ENCODE data around the gene C1QTNF6.
"Not testable (repeated sequence)": the region's sequence is repeated elsewhere in the genome, so short reads cannot be mapped to it uniquely, and the experiment has no call there.

The C1QTNF6 gene

DNA sequence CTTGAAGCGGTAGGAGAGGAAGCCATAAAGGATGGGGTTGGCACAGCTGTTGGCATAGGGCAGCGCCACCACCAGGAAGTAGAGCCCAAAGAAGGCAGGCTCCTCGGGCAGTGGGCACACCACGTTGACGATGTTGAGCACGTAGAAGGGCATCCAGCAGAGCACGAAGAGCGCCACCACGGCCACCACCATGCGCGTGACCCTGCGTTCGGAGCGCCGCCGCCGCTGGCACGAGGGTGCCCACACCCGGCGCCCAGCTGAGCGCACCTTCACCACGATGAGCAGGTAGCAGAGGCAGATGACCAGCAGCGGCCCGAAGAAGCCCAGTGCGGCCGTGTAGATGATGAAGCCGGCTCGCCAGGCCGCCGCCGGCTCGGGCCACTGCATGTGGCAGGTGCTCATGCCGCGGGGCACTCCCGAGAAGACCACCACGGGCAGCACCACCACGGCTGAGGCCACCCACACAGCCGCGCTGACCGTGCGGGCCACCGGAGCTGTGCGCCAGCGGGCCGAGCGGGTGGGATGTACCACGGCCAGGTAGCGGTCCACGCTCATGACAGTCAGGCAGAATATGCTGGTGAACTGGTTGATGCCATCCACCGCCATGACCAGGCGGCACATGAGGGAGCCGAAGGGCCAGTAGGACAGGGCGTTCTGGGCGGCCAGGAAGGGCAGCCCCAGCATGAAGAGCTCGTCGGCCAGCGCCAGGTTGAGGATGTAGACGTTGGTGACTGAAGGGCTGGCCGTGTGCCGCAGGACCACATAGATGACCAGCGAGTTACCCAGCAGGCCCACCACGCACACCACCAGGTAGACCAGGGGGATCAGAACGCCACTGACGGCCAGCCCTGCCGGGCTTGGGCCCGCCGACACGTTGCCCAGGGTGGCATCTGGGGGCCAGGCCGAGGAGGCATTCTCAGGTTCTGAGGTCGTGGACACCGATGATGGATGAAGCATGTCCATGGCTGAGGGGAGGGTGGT is 19.1 kb upstream of the C1QTNF6 start:
- DNase-seq = no peak

DNA sequence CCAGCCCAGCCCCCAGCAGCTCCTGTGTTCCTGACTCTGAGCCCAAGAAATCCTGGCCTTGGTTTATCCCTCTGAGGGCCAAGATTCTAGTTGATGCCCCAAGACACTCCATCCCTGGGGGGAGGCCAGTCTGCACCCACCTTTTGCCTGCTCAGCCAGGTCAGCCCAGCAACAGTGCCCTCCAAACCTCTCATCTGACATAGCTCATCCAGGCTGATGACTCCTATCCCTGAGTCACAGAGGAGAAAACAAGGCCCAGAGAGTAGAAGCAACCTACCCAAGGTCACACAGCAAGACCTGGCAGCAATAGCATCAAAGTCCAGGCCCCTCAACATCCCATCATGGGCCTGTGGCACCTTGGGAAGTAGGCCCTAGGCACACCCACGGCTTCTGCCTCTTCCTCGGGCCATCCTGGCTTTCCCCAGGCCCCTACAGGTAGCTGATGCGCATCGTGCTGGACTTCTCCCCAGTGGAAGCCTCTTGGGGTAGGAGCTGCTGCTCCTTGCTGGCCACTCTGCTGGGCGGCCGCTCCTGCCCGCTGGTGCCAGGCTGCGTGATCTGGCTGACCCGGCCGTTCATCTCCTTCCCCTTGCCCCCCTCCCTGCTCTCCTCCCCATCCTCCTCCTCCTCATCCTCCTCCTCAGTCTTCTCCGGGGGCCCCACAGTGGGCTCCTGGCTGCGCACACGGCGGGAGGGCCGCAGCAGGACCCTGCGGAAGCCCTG is 18.2 kb upstream of the C1QTNF6 start:
- DNase-seq = no peak

DNA sequence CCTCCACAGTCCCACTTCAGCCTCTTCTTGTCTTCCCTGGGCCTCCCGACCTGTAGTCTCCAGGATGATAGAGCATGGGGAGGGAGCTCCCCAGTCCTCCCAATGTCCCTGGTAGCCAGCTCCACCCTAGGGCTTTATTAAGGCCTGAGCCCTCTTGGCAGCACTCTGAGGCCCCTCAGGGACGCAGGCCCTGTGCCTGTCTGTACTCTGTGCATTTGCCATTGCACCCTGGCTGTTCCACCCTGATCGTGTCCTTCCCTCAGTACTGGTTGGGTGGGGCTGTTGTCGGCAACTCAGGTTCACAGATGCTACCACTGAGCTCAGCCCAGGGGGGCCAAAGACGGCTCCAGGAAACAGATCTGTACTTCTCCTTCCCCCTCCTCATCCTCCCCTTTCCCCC is 17.0 kb upstream of the C1QTNF6 start:
- no peak for DNase-seq

DNA sequence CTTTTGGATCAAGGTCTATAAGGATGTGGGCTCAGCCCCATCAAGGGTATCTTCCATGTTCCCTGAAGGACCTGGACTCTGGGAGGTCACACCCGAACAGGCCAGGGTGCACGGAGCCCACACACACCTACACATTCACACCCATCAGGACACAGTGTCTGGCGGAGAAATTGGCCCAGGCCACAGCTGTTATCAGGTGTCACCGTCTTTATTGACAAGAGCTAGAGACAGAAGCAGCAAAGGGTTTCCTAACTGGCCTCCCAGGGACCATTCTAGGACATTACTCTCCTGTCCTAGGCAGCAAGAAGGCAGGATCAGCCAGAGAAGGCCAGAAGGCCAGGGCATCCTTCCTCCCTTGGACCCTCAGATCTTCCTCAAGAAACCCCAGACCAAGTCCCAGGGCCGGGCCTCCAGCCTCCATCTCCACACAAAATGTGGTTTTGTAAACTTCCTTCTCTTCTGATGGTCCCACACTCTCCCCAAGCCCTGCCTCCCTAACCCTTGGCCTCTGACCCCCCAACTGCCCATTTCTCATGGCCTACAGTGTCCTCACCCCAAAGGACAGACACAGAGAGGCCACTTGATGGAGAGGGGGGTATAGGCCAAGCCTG is 16.1 kb upstream of the C1QTNF6 start:
- DNase-seq = no peak

DNA sequence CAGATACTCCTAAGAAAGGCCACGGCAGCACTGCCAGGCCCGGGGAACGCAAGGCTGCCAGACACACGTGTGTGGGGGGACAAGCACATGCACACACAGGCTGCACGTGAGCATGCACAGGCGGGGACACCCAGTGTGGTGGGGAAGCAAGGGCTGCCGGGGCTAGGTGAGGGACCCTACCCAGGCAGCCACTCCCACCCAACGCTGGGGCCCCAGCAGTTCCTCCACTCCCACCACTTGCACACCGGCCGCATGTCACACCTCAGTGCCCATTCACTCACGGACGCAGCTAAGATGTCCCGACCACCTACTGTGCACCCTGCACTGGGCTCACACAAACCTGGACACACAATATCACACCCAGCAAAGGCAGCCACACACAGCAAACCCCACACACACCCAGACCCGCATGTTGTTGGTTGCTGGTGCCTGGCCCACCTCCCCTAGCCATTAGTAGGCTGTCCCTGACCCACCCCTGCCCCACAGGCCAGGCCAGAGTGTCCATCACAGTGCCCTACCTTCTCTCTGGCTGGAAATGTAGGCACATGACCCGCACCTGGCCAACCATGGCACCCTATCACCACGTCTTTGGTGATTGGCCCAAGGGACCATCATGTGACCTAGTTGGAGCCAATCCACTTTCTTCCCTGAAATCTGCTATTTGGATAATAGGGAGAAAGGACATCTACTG is 15.5 kb upstream of the C1QTNF6 start:
- DNase-seq = no peak

DNA sequence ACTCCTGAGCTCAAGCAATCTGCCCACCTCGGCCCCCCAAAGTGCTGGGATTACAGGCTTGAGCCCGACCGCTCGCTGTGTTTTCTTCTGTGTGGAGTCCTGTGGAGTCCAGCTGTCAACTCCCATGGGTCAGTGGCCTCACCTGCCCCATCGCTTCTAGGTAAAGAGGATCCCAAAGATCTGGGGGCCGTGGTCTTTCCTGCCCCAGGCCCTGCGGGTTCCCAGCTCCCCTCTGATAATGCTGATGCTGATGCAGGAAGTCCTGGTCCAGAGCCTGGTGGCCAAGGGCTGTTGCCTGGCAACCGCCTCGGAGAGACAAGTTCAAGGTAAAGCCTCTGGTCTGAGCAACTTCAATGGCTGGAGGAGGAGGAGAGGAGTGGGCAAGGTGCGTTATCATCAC is 14.7 kb upstream of the C1QTNF6 start:
- DNase-seq = no peak

DNA sequence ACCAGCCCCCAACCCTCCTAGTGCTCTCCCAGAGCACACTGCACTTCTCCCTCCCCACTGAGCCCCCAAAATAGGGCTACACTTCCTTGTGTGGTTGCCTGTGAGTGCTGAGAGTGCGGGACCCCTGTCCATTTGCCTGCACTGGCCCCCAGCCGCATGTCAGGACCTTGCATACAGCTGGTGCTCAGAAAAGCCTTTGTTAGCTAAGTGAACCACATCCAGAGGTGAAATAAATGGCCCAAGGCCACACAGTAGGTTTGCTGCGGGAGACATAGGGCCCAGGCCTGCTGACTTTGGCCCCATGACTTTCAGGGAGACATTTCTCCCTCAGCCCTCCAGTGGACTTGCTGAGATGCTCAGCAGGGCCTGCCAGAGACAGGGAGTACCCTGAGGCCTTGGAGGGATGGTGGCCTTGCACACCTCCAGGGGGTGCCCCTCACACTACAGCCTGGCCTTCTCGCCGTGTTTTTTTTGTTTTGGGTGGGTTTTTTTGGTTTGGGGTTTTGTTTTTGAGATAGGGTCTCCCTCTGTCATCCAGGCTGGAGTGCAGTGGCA is 14.0 kb upstream of the C1QTNF6 start:
- no peak for DNase-seq

DNA sequence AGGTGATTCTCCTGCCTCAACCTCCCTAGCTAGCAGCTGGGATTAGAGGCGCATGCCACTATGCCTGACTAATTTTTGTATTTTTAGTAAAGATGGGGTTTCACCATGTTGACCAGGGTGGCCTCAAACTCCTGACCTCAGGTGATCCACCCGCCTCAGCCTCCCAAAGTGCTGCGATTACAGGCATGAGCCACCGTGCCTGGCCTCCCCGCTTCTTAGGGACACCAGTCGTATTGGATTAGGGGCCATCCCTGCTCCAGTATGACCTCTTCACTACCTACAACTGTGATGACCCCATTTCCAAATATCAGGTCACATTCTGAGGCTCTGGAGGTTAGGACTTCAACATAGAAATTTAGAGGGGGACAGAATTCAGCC is 13.4 kb upstream of the C1QTNF6 start:
- not testable (repeated sequence) for DNase-seq

DNA sequence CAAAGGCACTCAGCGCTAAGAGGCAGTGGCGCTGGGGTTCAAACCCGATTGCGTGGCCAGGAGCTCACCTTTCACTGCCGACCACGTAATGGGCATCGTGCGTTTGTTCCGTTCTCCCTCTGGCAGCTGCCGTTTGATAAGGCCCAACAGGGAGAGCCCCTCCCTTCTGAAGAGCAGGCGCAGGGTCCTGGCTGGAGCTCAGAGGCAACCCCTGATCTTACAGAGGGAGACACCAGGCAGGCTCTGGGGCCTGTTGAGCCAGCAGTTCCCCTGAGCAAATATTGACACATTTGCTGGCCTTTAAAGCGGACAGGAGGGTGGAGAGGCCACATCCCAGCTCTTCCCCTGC is 11.7 kb upstream of the C1QTNF6 start:
- DNase-seq = no peak

DNA sequence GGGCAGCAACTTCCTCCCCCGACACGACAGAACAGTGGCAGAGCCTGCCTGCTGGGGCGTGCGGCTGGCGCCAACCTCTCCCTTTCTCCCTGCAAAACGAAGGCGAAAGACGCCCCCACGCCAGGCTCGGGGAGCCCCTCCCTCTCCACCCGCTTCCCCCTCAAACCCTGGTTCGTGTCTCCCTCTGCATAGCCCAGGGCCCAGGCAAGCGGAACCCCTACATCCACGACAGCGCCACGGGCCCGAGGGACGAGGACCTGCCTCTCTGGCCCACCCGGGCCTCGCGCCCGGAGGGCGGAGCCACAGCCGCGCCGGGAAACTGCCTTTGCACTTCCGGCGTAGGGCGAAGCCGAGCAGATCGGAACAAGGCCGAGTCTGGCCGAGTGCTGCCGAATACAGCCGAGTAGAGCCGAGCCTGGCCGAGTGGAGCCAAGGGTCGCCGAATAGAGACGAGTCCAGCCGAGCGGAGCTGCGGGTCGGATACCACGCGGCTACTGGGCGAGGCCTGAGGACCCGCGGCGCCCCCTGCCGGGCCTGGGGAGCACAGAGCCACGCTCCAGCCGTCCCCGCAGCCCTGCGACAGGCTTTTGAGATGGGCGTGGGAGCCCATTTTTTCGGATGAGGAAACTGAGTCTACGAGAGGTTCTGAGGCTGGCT is 11.2 kb upstream of the C1QTNF6 start:
- peak; percentile 94 for DNase-seq

DNA sequence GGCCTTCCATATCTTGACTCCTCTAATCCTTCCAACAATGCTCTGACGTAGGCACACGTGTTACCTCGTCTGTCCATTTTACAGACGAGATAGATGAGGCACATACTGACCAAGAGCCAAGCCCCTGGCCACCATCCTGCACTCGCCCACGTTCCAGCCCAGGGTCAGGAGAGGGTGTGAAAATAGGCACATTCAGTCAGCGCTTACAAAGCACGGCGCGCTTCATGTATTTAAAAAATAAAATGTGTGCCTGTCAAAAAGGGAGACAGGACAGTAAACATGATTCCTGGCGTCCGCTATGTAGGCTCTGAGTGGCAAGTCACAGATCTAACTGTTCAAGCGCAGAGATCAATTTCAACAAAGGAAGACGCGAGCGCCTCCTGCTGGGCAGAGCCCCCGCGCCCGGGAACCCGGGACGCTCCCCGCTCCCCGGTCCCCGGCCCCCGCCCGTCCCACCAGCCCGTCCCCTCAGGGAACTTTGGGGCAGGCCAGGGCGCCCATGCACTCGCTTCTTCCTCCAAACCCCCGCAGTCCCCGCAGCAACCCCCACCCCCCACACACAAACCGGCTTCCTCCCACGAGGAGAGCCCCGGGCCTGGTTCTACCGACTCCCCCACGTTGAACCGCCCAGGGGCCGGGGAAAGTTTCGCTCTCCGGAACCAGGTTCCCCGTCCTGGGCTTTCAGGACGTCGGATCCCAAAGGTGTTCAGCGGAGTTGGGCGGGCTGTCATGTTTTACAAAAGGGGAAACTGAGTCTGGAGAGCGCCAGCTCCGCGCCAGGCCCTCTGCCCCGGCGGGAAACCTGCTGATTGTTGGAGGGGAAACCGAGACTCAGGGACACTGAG is 10.4 kb upstream of the C1QTNF6 start:
- DNase-seq = peak; percentile 91

DNA sequence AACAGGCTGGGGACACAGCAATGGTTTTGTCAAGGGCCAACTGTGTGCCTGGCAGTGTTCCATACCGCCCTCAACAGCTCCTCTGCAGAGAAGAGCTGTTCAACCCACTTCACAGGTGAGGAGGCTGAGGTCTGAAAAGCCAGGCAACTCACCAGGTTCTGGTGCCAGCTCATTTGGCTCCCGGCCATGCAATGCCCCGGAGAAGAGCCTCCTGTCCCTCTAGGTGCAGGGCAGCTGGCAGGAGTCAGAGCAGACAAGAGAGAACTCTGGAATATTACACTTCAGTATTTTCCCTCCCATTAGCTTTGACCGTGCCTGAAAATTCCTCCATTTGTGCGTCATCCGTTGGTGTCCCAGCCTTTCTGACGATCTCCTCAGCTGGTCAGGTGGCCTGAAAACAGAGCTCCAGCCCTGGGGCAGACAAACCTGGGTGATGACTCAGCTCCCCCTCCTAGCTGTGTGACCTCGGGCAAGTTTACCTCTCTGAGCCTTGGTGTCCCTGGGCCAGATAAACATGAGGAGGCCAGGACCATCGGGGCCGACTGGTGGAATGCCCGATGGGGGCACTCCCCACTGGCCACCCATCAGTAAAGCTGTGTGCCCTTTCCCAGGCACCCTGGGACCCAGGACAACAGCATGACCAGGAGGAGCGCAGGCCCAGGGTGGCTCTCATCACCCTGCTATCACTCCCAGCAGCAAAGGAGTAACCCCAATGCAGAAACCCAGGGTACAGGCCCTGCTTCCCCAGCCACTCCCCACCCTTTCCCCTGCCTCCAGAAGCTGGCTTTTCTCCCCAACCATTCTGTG is 9.6 kb upstream of the C1QTNF6 start:
- no peak for DNase-seq

DNA sequence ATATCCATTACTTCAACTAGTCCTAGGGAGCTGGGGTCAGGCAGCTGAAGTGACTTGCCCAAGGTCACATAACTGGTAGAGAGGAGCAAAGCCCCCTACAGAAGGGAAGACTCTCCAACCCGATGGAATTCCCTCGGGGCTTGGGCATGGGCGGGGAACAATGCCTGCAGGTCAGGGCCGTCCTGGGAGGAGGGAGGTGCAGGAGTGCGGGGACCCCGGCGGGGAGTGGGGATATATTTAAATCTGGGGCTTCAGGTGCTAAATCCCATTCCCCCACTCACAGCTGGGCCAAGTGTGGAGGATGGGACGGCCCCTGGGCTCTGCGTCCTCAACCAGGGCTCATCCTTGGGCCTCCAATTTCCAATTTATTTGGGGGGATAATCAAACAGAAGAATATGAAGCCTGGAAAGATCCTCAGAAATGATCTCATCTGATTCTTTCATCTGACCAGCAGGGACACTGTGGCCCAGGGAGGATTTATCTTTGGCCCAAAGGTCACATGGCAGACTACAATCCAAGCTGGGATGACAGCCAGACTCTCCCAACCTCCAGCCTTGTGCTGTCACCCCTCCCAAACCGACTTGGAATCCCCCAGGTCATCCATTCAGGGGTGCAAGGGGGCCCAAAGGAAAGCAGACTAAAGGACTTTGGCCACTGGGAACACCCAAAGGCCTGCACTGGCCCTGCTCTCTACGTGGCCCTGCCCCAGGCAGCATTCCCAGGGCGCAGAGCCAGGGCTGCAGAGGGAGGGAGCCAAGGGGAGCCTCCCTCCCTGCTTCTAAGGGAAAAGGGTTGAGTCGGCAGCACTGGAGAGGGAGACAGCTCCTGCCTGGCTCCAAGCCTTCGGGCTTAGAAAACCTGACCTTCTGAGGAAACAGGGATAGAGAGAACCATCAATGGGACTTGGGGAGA is 8.7 kb upstream of the C1QTNF6 start:
- no peak for DNase-seq

DNA sequence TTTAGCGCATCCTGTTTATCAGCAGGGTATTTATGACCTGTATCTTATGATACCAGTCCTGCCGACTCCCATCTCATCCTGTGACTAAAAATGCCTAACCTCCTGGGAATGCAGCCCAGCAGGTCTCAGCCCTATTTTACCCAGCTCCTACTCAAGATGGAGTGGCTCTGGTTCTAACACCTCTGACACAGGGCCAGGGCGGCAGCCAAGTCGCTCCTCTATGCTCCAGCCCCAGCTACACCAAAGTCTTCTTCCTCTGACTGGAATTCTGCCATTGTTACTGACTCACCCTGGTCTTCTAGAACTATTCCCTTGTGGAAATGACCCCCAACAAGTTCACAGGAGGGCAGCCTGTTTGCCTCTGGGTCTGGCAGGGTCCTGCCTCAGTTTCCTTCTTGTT is 7.9 kb upstream of the C1QTNF6 start:
- DNase-seq = no peak

DNA sequence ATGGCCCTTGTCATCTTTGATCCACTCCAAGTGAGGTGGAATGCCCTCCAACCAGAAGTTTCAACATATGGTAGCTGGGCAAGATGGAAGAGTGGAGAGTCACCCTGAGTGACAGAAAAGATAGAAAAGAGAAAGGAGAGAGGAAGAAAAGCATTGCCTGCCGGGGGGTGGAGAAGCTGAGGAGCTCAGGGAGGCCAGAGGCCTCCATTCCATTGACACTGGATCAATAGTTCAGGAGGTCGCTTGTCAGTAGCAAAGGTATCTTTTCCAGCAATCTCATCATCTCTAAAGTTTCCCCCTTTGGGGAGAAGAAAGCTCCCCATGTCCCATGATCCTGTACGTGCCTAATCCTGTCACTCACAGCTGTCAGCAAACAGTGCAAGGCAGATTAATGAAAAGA is 6.7 kb upstream of the C1QTNF6 start:
- DNase-seq = no peak

DNA sequence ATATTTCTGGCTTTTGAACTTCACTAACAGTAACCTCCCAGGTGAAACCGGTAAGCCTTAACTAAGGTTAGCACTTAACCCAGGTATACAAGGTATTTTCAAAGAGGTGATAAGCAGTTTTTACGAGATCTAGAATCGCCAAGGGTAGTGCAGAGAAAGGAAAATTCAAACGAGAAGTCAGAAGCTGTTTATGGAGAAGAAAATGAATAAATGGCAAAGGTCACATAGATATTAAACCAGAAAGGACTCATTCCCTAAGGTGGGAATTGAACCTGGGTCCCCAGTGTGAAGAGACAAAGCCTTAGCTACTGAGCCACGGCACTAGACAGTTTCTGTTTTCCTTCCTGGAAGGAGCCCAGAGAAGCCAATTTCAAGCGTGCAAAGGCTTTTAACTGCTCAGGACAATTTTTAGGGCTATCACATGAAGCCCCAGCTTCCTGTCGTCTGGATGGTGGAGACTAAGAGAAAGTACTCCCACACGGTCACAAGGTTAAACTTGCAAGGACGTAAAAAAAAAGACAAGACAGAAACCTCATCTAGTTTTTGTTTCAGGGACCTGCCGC is 5.7 kb upstream of the C1QTNF6 start:
- peak; percentile 51 for DNase-seq

DNA sequence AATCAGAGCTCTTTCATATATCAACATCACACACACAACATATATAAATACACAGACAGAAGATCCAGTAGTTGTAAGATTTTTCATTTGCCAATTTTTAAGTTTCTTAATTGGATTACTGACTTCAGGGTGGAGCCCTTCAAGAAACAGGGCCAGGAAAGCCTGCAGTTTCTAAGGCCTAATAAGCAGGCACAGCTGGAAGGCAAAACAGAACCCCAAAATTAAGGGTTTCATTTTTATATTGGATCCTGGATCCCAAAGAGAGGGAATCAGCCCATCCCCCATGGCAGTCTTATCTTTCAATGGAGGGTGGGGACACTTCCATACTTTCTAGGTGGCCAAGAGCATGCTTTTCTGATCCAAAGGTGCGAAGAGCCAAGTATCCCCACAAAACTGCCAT is 4.7 kb upstream of the C1QTNF6 start:
- DNase-seq = no peak

DNA sequence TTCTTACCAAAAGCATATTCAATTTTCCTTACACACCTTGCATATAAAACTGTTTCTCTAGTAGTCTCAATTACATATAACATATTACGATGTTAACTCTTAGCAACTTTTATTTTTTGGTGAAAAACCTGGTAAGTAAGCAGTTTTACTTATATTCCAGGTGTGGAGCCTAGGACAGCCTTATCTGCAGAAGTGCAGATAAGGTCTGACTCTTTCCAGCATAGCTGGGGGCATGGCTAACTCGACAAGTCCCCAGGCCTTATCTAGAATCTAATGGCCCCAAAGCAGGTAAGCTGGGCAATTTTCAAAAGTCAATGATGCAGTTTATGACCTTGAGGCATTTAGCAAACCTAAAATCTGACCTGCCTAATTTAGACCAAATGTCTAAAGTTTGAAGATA is 4.2 kb upstream of the C1QTNF6 start:
- no peak for DNase-seq

DNA sequence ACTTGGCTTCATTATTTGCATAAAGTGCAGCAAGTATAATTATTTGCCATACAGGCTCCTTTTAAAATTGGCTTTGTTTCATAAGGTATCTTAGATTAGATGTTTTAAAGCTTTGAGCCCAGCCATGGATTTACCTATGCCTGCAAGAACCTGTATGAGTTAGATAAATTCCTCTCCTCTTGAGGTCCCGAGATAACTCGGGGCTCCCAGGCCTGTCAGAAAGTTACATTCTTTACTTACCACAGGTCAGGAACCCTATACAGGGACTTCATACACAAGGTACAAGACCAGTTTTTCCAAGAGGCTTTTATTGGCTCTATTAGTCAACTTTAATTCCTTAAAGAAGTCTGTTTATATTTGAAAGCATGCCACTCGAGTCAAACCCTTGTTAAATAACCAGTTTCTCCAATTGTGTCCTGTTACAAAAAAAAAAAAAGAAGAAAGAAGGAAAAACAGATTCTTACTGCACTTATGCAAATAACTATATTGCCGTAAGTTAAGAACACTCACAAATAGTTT is 2.3 kb upstream of the C1QTNF6 start:
- DNase-seq = no peak

All from KG1 (cell line).